Suprapubic skin (tissue), 4 donors: ENCODE measurements around the gene PCNX2. TPM values are rescaled to one million over a fixed set of nuclear protein-coding genes. Genes with fewer than 3 reads are reported as not detected.

Source experiments
- DNase-seq, 2 donors: peaks; one replicate each; pipeline ENCODE4 v3.0.0-alpha.2; 2019; ENCODE audit warnings: low spot score in 2 of 2
- H3K27ac ChIP-seq: fragments of 200-600 bp; sonication (generic); one replicate; pipeline ENCODE4 v1.5.1; 2019
- H3K27me3 ChIP-seq: fragments of 200-600 bp; sonication (generic); one replicate; pipeline ENCODE4 v1.5.1; 2019
- H3K36me3 ChIP-seq: fragments of 200-600 bp; sonication (generic); one replicate; pipeline ENCODE4 v1.5.1; 2019
- H3K4me1 ChIP-seq: fragments of 200-600 bp; sonication (generic); one replicate; pipeline ENCODE4 v1.5.1; 2019
- H3K4me3 ChIP-seq: fragments of 200-600 bp; sonication (generic); one replicate; pipeline ENCODE4 v1.5.1; 2019; ENCODE audit warnings: mild to moderate bottlenecking
- H3K9me3 ChIP-seq: fragments of 200-600 bp; sonication (generic); one replicate; pipeline ENCODE4 v1.5.1; 2019
- CTCF ChIP-seq, 2 donors: fragments of 200-600 bp in 1 of 2; fragments of 450-650 bp in 1 of 2; sonication (generic) in 1 of 2; IDR thresholded peaks; one replicate each; pipeline ENCODE4 v1.5.1; 2016 to 2019; ENCODE audit warnings: antibody characterized with exemption in 2 of 2, mild to moderate bottlenecking in 1 of 2, moderate library complexity in 1 of 2
- EP300 ChIP-seq: sonication (generic); formaldehyde crosslinking; IDR thresholded peaks from one replicate; pipeline ENCODE4 v1.6.1; 2017; ENCODE audit warnings: antibody characterized with exemption
- POLR2A ChIP-seq, 2 donors: fragments of 450-650 bp; IDR thresholded peaks; one replicate each; pipeline ENCODE4 v1.6.1; 2017; ENCODE audit warnings: antibody characterized with exemption in 2 of 2, mild to moderate bottlenecking in 2 of 2, moderate library complexity in 2 of 2
- POLR2AphosphoS5 ChIP-seq, 3 donors: sonication (generic); formaldehyde crosslinking; IDR thresholded peaks; one replicate each; pipeline ENCODE4 v1.6.1; 2017; ENCODE audit warnings: antibody characterized with exemption in 3 of 3
- WGBS: methylation state at CpG from one replicate; pipeline ENCODE4 v1.1.5; 2018; 5-methylcytosine and 5-hydroxymethylcytosine counted together
- total RNA-seq, 4 donors: library from RNA; depleted of rRNA; stranded (reverse); fragments of >200 nt; gene quantifications; one replicate each; pipeline ENCODE4 v1.1.0, GENCODE V29; 2016

The PCNX2 gene
- total RNA-seq, 4 donors from 2014 or later = 8.9 to 21.4 (median 14.3) TPM

GRCh38 chr1:233215135-233215760 is 80.3 kb downstream of the PCNX2 start:
- WGBS = 83% methylated on average over 3 of the region's 3 CpGs
- peaks cover 2% of the 10 kb centered on the region for H3K36me3 ChIP-seq
- no peaks in the 10 kb centered on the region for H3K4me1 ChIP-seq
- no peaks in the 10 kb centered on the region for H3K27me3 ChIP-seq
- no peak for DNase-seq
- no peak overlapping the region for H3K27ac ChIP-seq
- TF ChIP-seq POLR2A (IDR thresholded peaks at IDR 0.05) = no peak
- no peak for TF ChIP-seq CTCF (IDR thresholded peaks at IDR 0.05)
- no peak for TF ChIP-seq EP300
- TF ChIP-seq POLR2AphosphoS5 (IDR thresholded peaks at IDR 0.05) = no peak
- H3K9me3 ChIP-seq = no peaks in the 10 kb centered on the region
- no peak overlapping the region for H3K4me3 ChIP-seq

- Histone ChIP-seq H3K27me3 (no peaks in the 10 kb centered on the region), H3K4me1 (no peaks in the 10 kb centered on the region), H3K9me3 (no peaks in the 10 kb centered on the region), H3K4me3 (no peak overlapping the region), H3K27ac (no peak overlapping the region), H3K36me3 (no peaks in the 10 kb centered on the region)
- 95% methylated on average over 5 of the region's 5 CpGs for WGBS
- TF ChIP-seq POLR2AphosphoS5 (IDR thresholded peaks at IDR 0.05) (no peak), POLR2A (IDR thresholded peaks at IDR 0.05) (no peak), EP300 (no peak), CTCF (IDR thresholded peaks at IDR 0.05) (no peak)
- DNase-seq = no peak
Measured at GRCh38 chr1:233211595-233211994, 83.9 kb downstream of the PCNX2 start.

GRCh38 chr1:233211106-233211505 is 84.4 kb downstream of the PCNX2 start:
- Histone ChIP-seq H3K4me1 (no peaks in the 10 kb centered on the region), H3K36me3 (no peaks in the 10 kb centered on the region), H3K9me3 (no peaks in the 10 kb centered on the region), H3K27me3 (no peaks in the 10 kb centered on the region), H3K27ac (no peak overlapping the region), H3K4me3 (no peak overlapping the region)
- WGBS = 85% methylated on average over 1 of the region's 1 CpG
- TF ChIP-seq CTCF (IDR thresholded peaks at IDR 0.05) (no peak), EP300 (no peak), POLR2AphosphoS5 (IDR thresholded peaks at IDR 0.05) (no peak), POLR2A (IDR thresholded peaks at IDR 0.05) (no peak)
- no peak for DNase-seq

- Histone ChIP-seq H3K9me3 (no peaks in the 10 kb centered on the region), H3K36me3 (no peaks in the 10 kb centered on the region), H3K4me3 (no peak overlapping the region), H3K27me3 (no peaks in the 10 kb centered on the region), H3K27ac (no peak overlapping the region), H3K4me1 (no peaks in the 10 kb centered on the region)
- 73% methylated on average over 2 of the region's 2 CpGs for WGBS
- no peak for TF ChIP-seq POLR2AphosphoS5 (IDR thresholded peaks at IDR 0.05)
- TF ChIP-seq CTCF (IDR thresholded peaks at IDR 0.05) = no peak
- no peak for TF ChIP-seq EP300
- no peak for TF ChIP-seq POLR2A (IDR thresholded peaks at IDR 0.05)
- no peak for DNase-seq
Measured at GRCh38 chr1:233209481-233209880, 86.0 kb downstream of the PCNX2 start.

- H3K36me3 ChIP-seq = no peaks in the 10 kb centered on the region
- TF ChIP-seq POLR2AphosphoS5 (IDR thresholded peaks at IDR 0.05) = no peak
- TF ChIP-seq POLR2A (IDR thresholded peaks at IDR 0.05) = no peak
- TF ChIP-seq CTCF (IDR thresholded peaks at IDR 0.05) = no peak
- no peak for TF ChIP-seq EP300
- no peaks in the 10 kb centered on the region for H3K4me1 ChIP-seq
- H3K4me3 ChIP-seq = no peak overlapping the region
- no peaks in the 10 kb centered on the region for H3K9me3 ChIP-seq
- DNase-seq = no peak
- no peak overlapping the region for H3K27ac ChIP-seq
- H3K27me3 ChIP-seq = no peaks in the 10 kb centered on the region
Measured at GRCh38 chr1:233208687-233209086, 86.8 kb downstream of the PCNX2 start.
